Activated CD4-positive, alpha-beta T cell treated with anti-CD3 and anti-CD28 coated beads for 36 hours (primary cell): ENCODE data around the gene PACS1. TPM values are rescaled to one million over a fixed set of nuclear protein-coding genes. Genes with fewer than 3 reads are reported as not detected.

Experiments used
- ATAC-seq: fragments of 200-7000 bp; cut with Tn5 transposase; one replicate; pipeline ENCODE4 v1.10.0; 2021; ENCODE audit warnings: mild to moderate bottlenecking, moderate library complexity
- CTCF ChIA-PET: fragments of 350-600 bp; sonication (Branson Sonifier 250); formaldehyde crosslinking; loops from one replicate; lab custom pipeline; 2021; ENCODE audit warnings: antibody characterized with exemption; lab: Charles Lee
- POLR2A ChIA-PET: fragments of 350-600 bp; sonication (Branson Sonifier 250); formaldehyde crosslinking; loops from one replicate; lab custom pipeline; 2021; ENCODE audit warnings: antibody characterized with exemption, inconsistent platforms; lab: Charles Lee
- DNase-seq: peaks from one replicate; pipeline ENCODE4 v3.0.0-alpha.2; 2020
- H3K27ac Mint-ChIP-seq: one replicate; pipeline ENCODE4 v1.8.0; 2021; ENCODE audit warnings: mixed read lengths
- H3K27me3 Mint-ChIP-seq: one replicate; pipeline ENCODE4 v1.8.0; 2021; ENCODE audit warnings: mixed read lengths
- H3K36me3 Mint-ChIP-seq: one replicate; pipeline ENCODE4 v1.8.0; 2021; ENCODE audit warnings: low read depth, mixed read lengths
- H3K4me1 Mint-ChIP-seq: one replicate; pipeline ENCODE4 v1.8.0; 2021; ENCODE audit warnings: mixed read lengths
- H3K4me3 Mint-ChIP-seq: one replicate; pipeline ENCODE4 v1.8.0; 2021; ENCODE audit warnings: mild to moderate bottlenecking, moderate library complexity, mixed read lengths
- H3K9me3 Mint-ChIP-seq: one replicate; pipeline ENCODE4 v1.8.0; 2021; ENCODE audit warnings: low read depth, mixed read lengths
- intact Hi-C, 2 experiments: fragments of 100-400 bp; cut with DNase I in 1 of 2; cut with micrococcal nuclease in 1 of 2; formaldehyde crosslinking; loops; one replicate each; pipeline versions ENCODE4 v1.14.2 to v1.15.1; 2022 to 2024; cut with DNase I, micrococcal nuclease
- total RNA-seq, 2 experiments: library from RNA; stranded (reverse); gene quantifications; one replicate each; pipeline ENCODE4 v1.2.3, GENCODE V29; 2021

The PACS1 gene
- total RNA-seq, 2 experiments from 2014 or later: 76.6 to 90.7 TPM

- no peak for ATAC-seq
- H3K36me3 Mint-ChIP-seq: no peaks in the 10 kb centered on the region
- H3K27ac Mint-ChIP-seq: no peak overlapping the region
- H3K27me3 Mint-ChIP-seq: no peaks in the 10 kb centered on the region
- H3K4me1 Mint-ChIP-seq: peaks cover 87% of the 10 kb centered on the region
- no peak overlapping the region for H3K4me3 Mint-ChIP-seq
- DNase-seq: no peak
- POLR2A ChIA-PET: interaction anchor here (0.7 kb wide), 1 partner anchor 621 kb away, joined by 3 read pairs; no protein-coding TSS in a partner anchor
- intact Hi-C loops: no loop called here
- CTCF ChIA-PET: interaction anchor here (1.0 to 1.6 kb wide), 3 partner anchors 14 to 50 kb away, joined by 3 to 5 read pairs (median 4); no protein-coding TSS in a partner anchor
- H3K9me3 Mint-ChIP-seq: no peaks in the 10 kb centered on the region
These were observed 51.4 kb downstream of the PACS1 start for GRCh38 chr11:66121466-66121865.

DNA sequence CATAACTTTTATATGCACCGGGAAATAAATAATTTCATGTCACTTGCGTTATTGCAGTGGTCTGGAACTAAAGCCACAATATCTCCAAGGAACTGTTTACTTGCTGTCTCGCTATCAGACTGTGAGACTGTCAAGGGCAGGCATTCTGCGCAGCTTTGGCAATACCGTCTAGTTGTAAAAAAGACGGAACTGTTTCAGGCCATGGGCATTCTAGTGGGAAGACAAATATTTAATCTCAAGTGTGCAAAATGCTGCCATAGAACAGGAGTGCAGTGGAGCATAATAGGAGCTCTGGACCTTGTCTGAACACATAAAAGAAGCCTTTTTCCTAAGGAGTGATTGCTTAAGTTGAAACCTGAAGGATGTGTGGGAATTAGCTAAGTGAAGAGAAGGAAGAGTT, 53.8 kb downstream of the PACS1 start:
- Mint-ChIP-seq H3K9me3 (no peaks in the 10 kb centered on the region), H3K4me3 (no peak overlapping the region), H3K4me1 (peaks cover 84% of the 10 kb centered on the region), H3K36me3 (no peaks in the 10 kb centered on the region), H3K27me3 (no peaks in the 10 kb centered on the region), H3K27ac (peak overlapping the region; percentile 83)
- DNase-seq (no peak), ATAC-seq (no peak)
- intact Hi-C loops: no loop called here
- ChIA-PET CTCF (interaction anchor here (0.6 to 3.3 kb wide), 6 partner anchors 8 to 431 kb away, joined by 3 to 14 read pairs (median 5); no protein-coding TSS in a partner anchor), POLR2A (interaction anchor here (0.6 to 1.0 kb wide), 4 partner anchors 11 to 708 kb away, joined by 3 to 10 read pairs (median 4); no protein-coding TSS in a partner anchor)

GRCh38 chr11:66124564-66124963, 54.5 kb downstream of the PACS1 start:
- ChIA-PET CTCF (interaction anchor here (1.0 to 3.3 kb wide), 5 partner anchors 9 to 56 kb away, joined by 3 to 14 read pairs (median 7); no protein-coding TSS in a partner anchor), POLR2A (interaction anchor here (0.6 to 1.0 kb wide), 4 partner anchors 11 to 708 kb away, joined by 3 to 10 read pairs (median 4); no protein-coding TSS in a partner anchor)
- no peaks in the 10 kb centered on the region for H3K27me3 Mint-ChIP-seq
- no peak overlapping the region for H3K4me3 Mint-ChIP-seq
- intact Hi-C loops: no loop called here
- no peaks in the 10 kb centered on the region for H3K36me3 Mint-ChIP-seq
- peaks cover 78% of the 10 kb centered on the region for H3K4me1 Mint-ChIP-seq
- no peaks in the 10 kb centered on the region for H3K9me3 Mint-ChIP-seq
- DNase-seq (no peak), ATAC-seq (peak; percentile 40)
- peak overlapping the region; percentile 83 for H3K27ac Mint-ChIP-seq

- intact Hi-C loops: loop anchor here (1.0 to 2.0 kb wide), 4 partner anchors 11 to 57 kb away; no protein-coding TSS in a partner anchor
- H3K36me3 Mint-ChIP-seq: no peaks in the 10 kb centered on the region
- H3K4me3 Mint-ChIP-seq: peak overlapping the region; percentile 71
- peak; percentile 49 for ATAC-seq
- no peaks in the 10 kb centered on the region for H3K27me3 Mint-ChIP-seq
- CTCF ChIA-PET: interaction anchor here (0.7 to 3.3 kb wide), 11 partner anchors 8 to 217 kb away, joined by 3 to 14 read pairs (median 3); partner anchors contain the start of gene PACS1
- peaks cover 77% of the 10 kb centered on the region for H3K4me1 Mint-ChIP-seq
- POLR2A ChIA-PET: interaction anchor here (0.6 to 0.7 kb wide), 2 partner anchors 19 to 60 kb away, joined by 3 read pairs; no protein-coding TSS in a partner anchor
- peak overlapping the region; percentile 99 for H3K27ac Mint-ChIP-seq
- peak; percentile 54 for DNase-seq
- no peaks in the 10 kb centered on the region for H3K9me3 Mint-ChIP-seq
These were observed 56.0 kb downstream of the PACS1 start for GRCh38 chr11:66126064-66126463.

- ChIA-PET CTCF (interaction anchor here (0.5 to 3.3 kb wide), 13 partner anchors 9 to 115 kb away, joined by 3 to 14 read pairs (median 4); no protein-coding TSS in a partner anchor), POLR2A (interaction anchor here (0.6 to 1.0 kb wide), 2 partner anchors 8 to 56 kb away, joined by 4 to 6 read pairs; no protein-coding TSS in a partner anchor)
- H3K4me3 Mint-ChIP-seq: peak overlapping the region; percentile 71
- peaks cover 77% of the 10 kb centered on the region for H3K4me1 Mint-ChIP-seq
- H3K27me3 Mint-ChIP-seq: no peaks in the 10 kb centered on the region
- peak; percentile 85 for DNase-seq
- no peaks in the 10 kb centered on the region for H3K36me3 Mint-ChIP-seq
- intact Hi-C loops: loop anchor here (1.0 to 2.0 kb wide), 4 partner anchors 12 to 58 kb away; no protein-coding TSS in a partner anchor
- ATAC-seq: peak; percentile 87
- H3K9me3 Mint-ChIP-seq: no peaks in the 10 kb centered on the region
- H3K27ac Mint-ChIP-seq: peak overlapping the region; percentile 99
These were observed 56.9 kb downstream of the PACS1 start for GRCh38 chr11:66126808-66127555.

DNA sequence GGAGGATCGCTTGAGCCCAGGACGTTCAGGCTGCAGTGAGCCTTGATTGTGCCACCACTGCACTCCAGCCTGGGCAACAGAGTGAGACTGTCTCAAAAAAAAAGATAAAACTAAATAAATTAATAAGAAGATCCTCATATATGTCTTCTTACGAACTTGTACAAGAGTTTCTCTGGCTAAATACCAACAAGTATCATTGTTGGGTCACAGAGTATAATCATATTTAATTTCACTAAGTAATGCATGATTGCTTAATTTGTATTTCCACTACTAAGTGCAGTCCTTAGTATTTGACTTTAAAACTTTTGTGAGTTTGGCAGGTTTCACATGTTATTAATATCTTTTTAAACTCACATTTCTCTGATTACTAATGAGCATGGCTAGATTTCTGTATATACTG, 60.9 kb downstream of the PACS1 start:
- ChIA-PET CTCF (no interaction called here), POLR2A (no interaction called here)
- intact Hi-C loops: no loop called here
- no peak for DNase-seq
- Mint-ChIP-seq H3K36me3 (no peaks in the 10 kb centered on the region), H3K4me3 (no peak overlapping the region), H3K4me1 (peaks cover 75% of the 10 kb centered on the region), H3K27ac (no peak overlapping the region), H3K9me3 (no peaks in the 10 kb centered on the region), H3K27me3 (no peaks in the 10 kb centered on the region)
- ATAC-seq: no peak

DNA sequence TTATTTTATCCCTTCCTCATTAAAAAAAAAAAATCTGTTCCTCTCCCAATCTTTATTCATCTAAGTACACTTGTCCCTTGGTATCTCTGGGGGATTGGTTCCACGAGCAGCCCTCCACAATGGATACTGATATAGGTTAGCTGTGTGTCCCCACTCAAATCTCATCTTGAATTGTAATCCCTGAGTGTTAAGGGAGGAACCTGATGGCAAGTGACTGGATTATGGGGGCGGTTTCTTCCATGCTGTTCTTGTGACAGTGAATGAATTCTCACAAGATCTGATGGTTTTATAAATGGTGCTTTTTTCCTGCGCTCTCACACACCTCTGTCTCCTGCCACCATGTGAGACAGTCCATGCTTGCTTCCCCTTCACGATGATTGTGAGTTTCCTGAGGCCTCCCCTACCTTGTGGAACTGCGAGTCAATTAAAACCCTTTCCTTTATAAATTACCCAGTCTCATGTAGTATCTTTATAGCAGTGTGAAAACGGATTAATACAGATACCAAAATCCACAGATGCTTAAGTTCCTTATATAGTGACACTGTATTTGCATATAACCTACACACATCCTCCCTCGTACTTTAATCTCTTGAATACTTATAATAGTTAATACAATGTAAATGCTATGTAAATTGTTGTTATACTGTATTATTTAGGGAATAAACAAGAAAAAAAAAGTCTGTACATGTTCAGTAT, 62.0 kb downstream of the PACS1 start:
- ChIA-PET POLR2A (no interaction called here), CTCF (interaction anchor here (0.7 to 2.2 kb wide), 3 partner anchors 13 to 1214 kb away, joined by 3 to 16 read pairs (median 4); no protein-coding TSS in a partner anchor)
- ATAC-seq (no peak), DNase-seq (no peak)
- Mint-ChIP-seq H3K27ac (peak overlapping the region; percentile 22), H3K4me3 (no peak overlapping the region), H3K27me3 (no peaks in the 10 kb centered on the region), H3K9me3 (no peaks in the 10 kb centered on the region), H3K4me1 (peaks cover 75% of the 10 kb centered on the region), H3K36me3 (no peaks in the 10 kb centered on the region)
- intact Hi-C loops: no loop called here

DNA sequence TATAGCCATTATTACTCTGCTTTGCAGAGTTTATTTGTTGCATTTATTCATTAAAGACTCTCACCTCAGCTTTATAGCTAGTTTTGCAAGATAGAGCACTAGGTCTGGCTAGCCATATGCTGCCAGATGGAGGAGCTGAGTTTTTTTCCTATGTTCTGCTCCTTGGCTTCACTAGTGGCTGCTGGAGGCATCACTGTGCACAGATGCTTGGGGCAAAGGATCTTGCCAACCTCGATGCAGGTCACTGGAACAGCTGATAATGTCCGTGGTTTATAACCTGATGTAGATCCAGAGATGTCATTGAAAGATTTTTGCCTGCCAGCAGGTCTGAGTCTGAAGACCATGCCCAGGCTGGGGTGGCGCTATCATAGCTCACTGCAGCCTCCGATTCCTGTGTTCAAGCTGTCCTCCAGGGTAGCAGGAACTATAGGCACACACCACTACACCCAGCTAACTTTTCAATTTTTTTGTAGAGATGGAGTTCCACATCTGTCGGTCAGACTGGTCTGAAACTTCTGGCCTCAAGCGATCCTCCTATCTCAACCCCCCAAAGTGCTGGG, 63.2 kb downstream of the PACS1 start:
- Mint-ChIP-seq H3K27ac (peak overlapping the region; percentile 6), H3K4me1 (peaks cover 75% of the 10 kb centered on the region), H3K27me3 (no peaks in the 10 kb centered on the region), H3K9me3 (no peaks in the 10 kb centered on the region), H3K4me3 (no peak overlapping the region), H3K36me3 (no peaks in the 10 kb centered on the region)
- DNase-seq (no peak), ATAC-seq (no peak)
- intact Hi-C loops: no loop called here
- POLR2A ChIA-PET: no interaction called here
- CTCF ChIA-PET: interaction anchor here (0.6 to 3.6 kb wide), 16 partner anchors 9 to 529 kb away, joined by 3 to 16 read pairs (median 4); no protein-coding TSS in a partner anchor

DNA sequence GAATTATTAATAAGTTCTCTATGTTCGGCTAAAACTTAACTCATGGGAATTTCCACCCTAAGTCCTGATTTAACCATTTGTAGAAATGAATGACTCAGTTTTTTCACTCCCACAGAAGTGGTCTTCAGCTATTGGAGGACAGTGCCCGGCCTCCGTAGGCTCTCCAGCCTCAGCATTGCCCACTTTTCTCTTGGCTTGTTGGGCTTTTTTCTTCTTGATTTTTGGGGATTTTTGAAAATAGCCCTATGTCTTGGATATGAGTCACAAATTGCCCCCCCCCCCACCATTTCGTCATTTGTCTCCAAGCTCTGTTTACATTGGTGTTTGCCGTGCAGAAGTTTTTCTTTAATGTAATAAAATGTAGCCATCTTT, 66.7 kb downstream of the PACS1 start:
- H3K9me3 Mint-ChIP-seq: no peaks in the 10 kb centered on the region
- intact Hi-C loops: no loop called here
- ChIA-PET CTCF (interaction anchor here (0.6 to 2.8 kb wide), 6 partner anchors 10 to 71 kb away, joined by 3 to 17 read pairs (median 6); no protein-coding TSS in a partner anchor), POLR2A (interaction anchor here (0.6 kb wide), 3 partner anchors 25 to 228 kb away, joined by 3 to 11 read pairs (median 8); no protein-coding TSS in a partner anchor)
- H3K4me1 Mint-ChIP-seq: peaks cover 59% of the 10 kb centered on the region
- no peaks in the 10 kb centered on the region for H3K27me3 Mint-ChIP-seq
- ATAC-seq: no peak
- DNase-seq: peak; percentile 52
- H3K4me3 Mint-ChIP-seq: no peak overlapping the region
- H3K36me3 Mint-ChIP-seq: no peaks in the 10 kb centered on the region
- H3K27ac Mint-ChIP-seq: peak overlapping the region; percentile 55

DNA sequence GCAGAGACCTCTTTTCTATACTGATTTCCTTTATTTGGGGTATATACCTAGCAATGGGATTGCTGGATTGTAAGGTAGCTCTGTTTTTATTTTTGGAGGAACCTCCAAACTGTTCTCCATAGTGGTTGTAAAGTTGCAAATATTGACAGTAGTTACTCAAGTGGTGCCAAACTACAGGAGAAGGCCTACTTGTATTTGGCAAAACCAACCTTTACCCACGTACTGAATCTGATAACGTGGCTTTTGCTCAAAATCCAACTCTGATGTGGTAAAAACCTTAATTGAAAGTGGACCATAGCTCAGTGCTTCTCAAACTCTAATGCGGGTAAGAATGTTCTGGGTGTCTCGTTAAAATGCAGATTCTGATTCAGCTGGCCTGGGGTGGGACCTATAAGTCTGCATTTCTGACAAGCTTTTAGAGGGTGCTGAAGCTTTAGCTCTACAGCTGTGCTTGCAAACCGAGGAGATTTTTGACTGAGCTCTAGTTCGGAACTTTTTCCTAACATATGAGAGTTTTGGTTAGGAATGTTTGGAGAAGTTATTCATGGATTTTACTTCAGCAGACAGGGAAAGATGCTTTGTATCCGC, 69.8 kb downstream of the PACS1 start:
- intact Hi-C loops: no loop called here
- Mint-ChIP-seq H3K4me3 (no peak overlapping the region), H3K36me3 (peaks cover 2% of the 10 kb centered on the region), H3K27ac (no peak overlapping the region), H3K4me1 (peaks cover 56% of the 10 kb centered on the region), H3K9me3 (no peaks in the 10 kb centered on the region), H3K27me3 (no peaks in the 10 kb centered on the region)
- DNase-seq (no peak), ATAC-seq (no peak)
- POLR2A ChIA-PET: no interaction called here
- CTCF ChIA-PET: interaction anchor here (0.6 to 1.1 kb wide), 4 partner anchors 21 to 100 kb away, joined by 3 to 5 read pairs (median 3); no protein-coding TSS in a partner anchor
